A549 treated with RU486 at 1 μM for 4 hours (cell line): ENCODE measurements around the gene PTGS1. TPM values are rescaled to one million over a fixed set of nuclear protein-coding genes. Genes with fewer than 3 reads are reported as not detected.

Source experiments
- total RNA-seq: library from RNA; stranded (reverse); fragments of 200-300 nt; extraction: Qiagen RNA extraction; gene quantifications from 5 replicates; pipeline ENCODE4 v1.2.3, GENCODE V29; 2022; ENCODE audit warnings: low read depth

The PTGS1 gene
- 0.96 to 1.5 TPM (median 1.3 TPM) in 5 replicates for total RNA-seq

GRCh38 chr9:122370869-122371755 lies at the start of gene PTGS1:
PTGS1 (plus strand) TSS chr9:122371024; CDS start chr9:122371085, 61 bp downstream.

Other genes with a start within 250 kb of the PTGS1 start
- gene NDUFA8, start 211.2 kb upstream of the PTGS1 start, total RNA-seq, result 92.7 to 120 TPM (median 101 TPM) in 5 replicates
- not detected in 5 replicates for gene MORN5, start 211.1 kb upstream of the PTGS1 start, total RNA-seq
- gene LHX6, start 142.1 kb upstream of the PTGS1 start, total RNA-seq, result 0.32 to 0.39 TPM (median 0.38 TPM) in 5 replicates
- 15.7 to 21.9 TPM (median 20.3 TPM) in 5 replicates for gene RBM18, start 106.2 kb upstream of the PTGS1 start, total RNA-seq
- 60.3 to 76.2 TPM (median 68.9 TPM) in 5 replicates for gene MRRF, start 106.1 kb upstream of the PTGS1 start, total RNA-seq
- not detected in 5 replicates for gene OR1J1, start 106.9 kb downstream of the PTGS1 start, total RNA-seq
- gene OR1J2, start 139.8 kb downstream of the PTGS1 start, total RNA-seq, result not detected in 5 replicates
- not detected in 5 replicates for gene OR1J4, start 148.1 kb downstream of the PTGS1 start, total RNA-seq
- gene OR1N1, start 156.3 kb downstream of the PTGS1 start, total RNA-seq, result not detected in 5 replicates
- not detected in 5 replicates for gene OR1N2, start 182.1 kb downstream of the PTGS1 start, total RNA-seq
- not detected in 5 replicates for gene OR1L8, start 212.4 kb downstream of the PTGS1 start, total RNA-seq
- gene OR1Q1, start 243.7 kb downstream of the PTGS1 start, total RNA-seq, result not detected in 5 replicates